Stimulated activated CD4-positive, alpha-beta T cell treated with anti-CD3 and anti-CD28 coated beads, Interleukin-15, amount 100 ng/mL, for 1 hour (primary cell): Measurements from ENCODE around the gene PITPNM1.
"Not testable (repeated sequence)": the region's sequence is repeated elsewhere in the genome, so short reads cannot be mapped to it uniquely, and the experiment has no call there.

Experiments used
- DNase-seq, 2 donors: peaks; one replicate each; pipeline ENCODE4 v3.0.0-alpha.2; 2020; ENCODE audit warnings: low read depth in 1 of 2, low spot score in 1 of 2

PITPNM1 gene

GRCh38 chr11:67504950-67505581 is at the start of gene PITPNM1:
Gene PITPNM1 (minus strand): TSS chr11:67505363. CDS start chr11:67504180, 1,183 bp downstream.
- peak; percentile 56 to 67 for DNase-seq

- DNase-seq: not testable (repeated sequence)
Measured at GRCh38 chr11:67551697-67552096, 46.5 kb upstream of the PITPNM1 start.

GRCh38 chr11:67551127-67551526 is 46.0 kb upstream of the PITPNM1 start:
- no peak for DNase-seq

GRCh38 chr11:67548555-67549110 is 43.5 kb upstream of the PITPNM1 start:
- no peak for DNase-seq

GRCh38 chr11:67548112-67548511 is 42.9 kb upstream of the PITPNM1 start:
- not testable (repeated sequence) for DNase-seq

GRCh38 chr11:67545280-67545679 is 40.1 kb upstream of the PITPNM1 start:
- DNase-seq: no peak

GRCh38 chr11:67544616-67545242 is 39.6 kb upstream of the PITPNM1 start:
- DNase-seq: no peak

- no peak for DNase-seq
Measured at GRCh38 chr11:67543585-67543984, 38.4 kb upstream of the PITPNM1 start.

GRCh38 chr11:67542971-67543370 is 37.8 kb upstream of the PITPNM1 start:
- DNase-seq: no peak

- DNase-seq: no peak
Measured at GRCh38 chr11:67542169-67542568, 37.0 kb upstream of the PITPNM1 start.

GRCh38 chr11:67541198-67541597 is 36.0 kb upstream of the PITPNM1 start:
- no peak for DNase-seq

- no peak for DNase-seq
Measured at GRCh38 chr11:67539550-67539949, 34.4 kb upstream of the PITPNM1 start.

- no peak for DNase-seq
Measured at GRCh38 chr11:67538823-67539505, 33.8 kb upstream of the PITPNM1 start.

GRCh38 chr11:67538306-67538705 is 33.1 kb upstream of the PITPNM1 start:
- DNase-seq: no peak

- DNase-seq: no peak
Measured at GRCh38 chr11:67535561-67535960, 30.4 kb upstream of the PITPNM1 start.

GRCh38 chr11:67534070-67534679 is 29.0 kb upstream of the PITPNM1 start:
- DNase-seq: no peak

GRCh38 chr11:67532889-67533288 is 27.7 kb upstream of the PITPNM1 start:
- DNase-seq: no peak

GRCh38 chr11:67530282-67530592 is 25.1 kb upstream of the PITPNM1 start:
- DNase-seq: no peak

- no peak for DNase-seq
Measured at GRCh38 chr11:67528376-67528775, 23.2 kb upstream of the PITPNM1 start.

GRCh38 chr11:67525275-67525976 is 20.3 kb upstream of the PITPNM1 start:
- DNase-seq: no peak

- DNase-seq: no peak
Measured at GRCh38 chr11:67524480-67524808, 19.3 kb upstream of the PITPNM1 start.
